Lower leg skin (tissue), 4 donors: Measurements from ENCODE around the gene ABCC5. TPM values are rescaled to one million over a fixed set of nuclear protein-coding genes. Genes with fewer than 3 reads are reported as not detected.
"Not testable (repeated sequence)": the region's sequence is repeated elsewhere in the genome, so short reads cannot be mapped to it uniquely, and the experiment has no call there.

ENCODE experiments used
- DNase-seq, 2 donors: peaks; one replicate each; pipeline ENCODE4 v3.0.0-alpha.2; 2019; ENCODE audit warnings: low spot score in 2 of 2
- H3K4me3 ChIP-seq: fragments of 200-600 bp; sonication (generic); 2 replicates; pipeline ENCODE4 v1.5.1; 2017; ENCODE audit warnings: mild to moderate bottlenecking, low read depth; ENCODE audit not compliant: poor library complexity, severe bottlenecking
- CTCF ChIP-seq, 3 donors: fragments of 450-650 bp; IDR thresholded peaks; one replicate each; pipeline ENCODE4 v1.5.1; 2016; ENCODE audit warnings: antibody characterized with exemption in 3 of 3, mild to moderate bottlenecking in 3 of 3, moderate library complexity in 2 of 3
- POLR2A ChIP-seq, 2 donors: fragments of 450-650 bp; IDR thresholded peaks; one replicate each; pipeline ENCODE4 v1.6.1; 2016 to 2017; ENCODE audit warnings: antibody characterized with exemption in 2 of 2, mild to moderate bottlenecking in 1 of 2, moderate library complexity in 1 of 2
- WGBS, 2 donors: methylation state at CpG; one replicate each; pipeline ENCODE4 v1.1.5; 2018; 5-methylcytosine and 5-hydroxymethylcytosine counted together
- intact Hi-C: fragments of 100-400 bp; cut with DNase I; formaldehyde crosslinking; loops from one replicate; pipeline ENCODE4 v1.15.0; 2023; ENCODE audit warnings: low total_unique reads
- total RNA-seq, 4 donors: library from RNA; depleted of rRNA; stranded (reverse); fragments of >200 nt; gene quantifications; one replicate each; pipeline ENCODE4 v1.1.0, GENCODE V29; 2016

ABCC5 gene
- total RNA-seq, 4 donors from 2014 or later: 8.9 to 14.3 (median 11.9) TPM

GRCh38 chr3:184052767-184053166, 35.1 kb upstream of the ABCC5 start, which contains the start of gene HTR3C:
HTR3C (plus strand) TSS chr3:184053047; CDS start chr3:184053081, 34 bp downstream.
- TF ChIP-seq POLR2A (IDR thresholded peaks at IDR 0.05) (no peak), CTCF (IDR thresholded peaks at IDR 0.05) (no peak)

GRCh38 chr3:184050217-184050847, 32.6 kb upstream of the ABCC5 start:
- no peak for TF ChIP-seq CTCF (IDR thresholded peaks at IDR 0.05)
- no peak for TF ChIP-seq POLR2A (IDR thresholded peaks at IDR 0.05)
- intact Hi-C loops: no loop called here
- WGBS, 2 donors: 82 to 83% methylated on average over 7 of the region's 7 CpGs

More at GRCh38 chr3:184052767-184053166, 35.1 kb upstream of the ABCC5 start, which contains the start of gene HTR3C:
- no peak within 1 kb of the TSS for H3K4me3 ChIP-seq
- intact Hi-C loops: no loop called here
- 67 to 69% methylated on average over 4 of the region's 4 CpGs for WGBS, 2 donors
- no peak for DNase-seq

GRCh38 chr3:184045995-184046394, 28.3 kb upstream of the ABCC5 start:
- intact Hi-C loops: no loop called here
- 92 to 96% methylated on average over 5 of the region's 5 CpGs for WGBS, 2 donors
- no peak for TF ChIP-seq CTCF (IDR thresholded peaks at IDR 0.05)
- no peak overlapping the region for H3K4me3 ChIP-seq
- no peak for DNase-seq

More at GRCh38 chr3:184050217-184050847, 32.6 kb upstream of the ABCC5 start:
- no peak for DNase-seq
- H3K4me3 ChIP-seq: no peak overlapping the region

GRCh38 chr3:184042617-184043016, 24.9 kb upstream of the ABCC5 start:
- 94 to 100% methylated on average over 1 of the region's 1 CpG for WGBS, 2 donors
- no peak for TF ChIP-seq POLR2A (IDR thresholded peaks at IDR 0.05)
- TF ChIP-seq CTCF (IDR thresholded peaks at IDR 0.05): no peak
- DNase-seq: no peak
- no peak overlapping the region for H3K4me3 ChIP-seq
- intact Hi-C loops: no loop called here

- WGBS, 2 donors: 64% methylated on average over 3 of the region's 3 CpGs
- TF ChIP-seq CTCF (IDR thresholded peaks at IDR 0.05) (no peak), POLR2A (IDR thresholded peaks at IDR 0.05) (no peak)
- no peak for DNase-seq
- H3K4me3 ChIP-seq: no peak overlapping the region
- intact Hi-C loops: no loop called here
These were observed 22.3 kb upstream of the ABCC5 start for GRCh38 chr3:184040010-184040409.

- TF ChIP-seq POLR2A (IDR thresholded peaks at IDR 0.05): no peak
- TF ChIP-seq CTCF (IDR thresholded peaks at IDR 0.05): no peak
- no peak for DNase-seq
- H3K4me3 ChIP-seq: no peak overlapping the region
- intact Hi-C loops: no loop called here
- WGBS, 2 donors: 55 to 65% methylated on average over 5 of the region's 5 CpGs
These were observed 21.7 kb upstream of the ABCC5 start for GRCh38 chr3:184039414-184039813.

GRCh38 chr3:184038307-184038706, 20.6 kb upstream of the ABCC5 start:
- intact Hi-C loops, H3K4me3 ChIP-seq, DNase-seq: not testable (repeated sequence)
- 77 to 85% methylated on average over 9 of the region's 9 CpGs for WGBS, 2 donors
